Spleen (tissue), 11 donors: ENCODE results near the gene CNFN. TPM values are rescaled to one million over a fixed set of nuclear protein-coding genes. Genes with fewer than 3 reads are reported as not detected.

Experiments used
- DNase-seq: peaks from one replicate; pipeline ENCODE4 v3.0.0-alpha.2; 2020
- H3K27ac ChIP-seq, 8 donors: fragments of 200-600 bp; sonication (generic) in 7 of 8; 1 replicate in 4 of 8; 2 replicates in 4 of 8; pipeline versions ENCODE4 v1.5.0 to v1.8.0; 2016 to 2021; ENCODE audit warnings: inconsistent platforms in 4 of 8, mild to moderate bottlenecking in 4 of 8, moderate library complexity in 1 of 8
- H3K27me3 ChIP-seq, 7 donors: fragments of 200-600 bp; sonication (generic) in 6 of 7; replicated peaks in 1 of 7; 1 replicate in 4 of 7; 2 replicates in 3 of 7; pipeline versions ENCODE4 v1.5.0 to v1.8.0; 2016 to 2021; ENCODE audit warnings: inconsistent platforms in 3 of 7, mild to moderate bottlenecking in 1 of 7
- H3K36me3 ChIP-seq, 6 donors: fragments of 200-600 bp; sonication (generic) in 5 of 6; 1 replicate in 4 of 6; 2 replicates in 2 of 6; pipeline versions ENCODE4 v1.5.0 to v1.8.0; 2016 to 2021; ENCODE audit warnings: inconsistent platforms in 2 of 6
- H3K4me1 ChIP-seq, 6 donors: fragments of 200-600 bp; sonication (generic) in 5 of 6; 1 replicate in 3 of 6; 2 replicates in 3 of 6; pipeline versions ENCODE4 v1.5.0 to v1.8.0; 2016 to 2021; ENCODE audit warnings: inconsistent platforms in 3 of 6
- H3K4me3 ChIP-seq, 8 donors: fragments of 200-600 bp; sonication (generic) in 7 of 8; 1 replicate in 4 of 8; 2 replicates in 4 of 8; pipeline versions ENCODE4 v1.5.0 to v1.8.0; 2016 to 2021; ENCODE audit warnings: inconsistent platforms in 4 of 8, mild to moderate bottlenecking in 4 of 8, moderate library complexity in 2 of 8
- H3K9me3 ChIP-seq, 8 donors: fragments of 200-600 bp; sonication (generic) in 7 of 8; 1 replicate in 4 of 8; 2 replicates in 4 of 8; pipeline versions ENCODE4 v1.5.0 to v1.8.0; 2016 to 2021; ENCODE audit warnings: inconsistent platforms in 4 of 8
- POLR2A ChIP-seq, 3 donors: fragments of 450-650 bp; IDR thresholded peaks; one replicate each; pipeline ENCODE4 v1.5.1; 2017; ENCODE audit warnings: antibody characterized with exemption in 3 of 3, mild to moderate bottlenecking in 1 of 3
- POLR2AphosphoS5 ChIP-seq, 3 donors: sonication (generic); formaldehyde crosslinking; IDR thresholded peaks; one replicate each; pipeline ENCODE4 v1.5.1; 2017; ENCODE audit warnings: antibody characterized with exemption in 3 of 3
- WGBS, 5 donors: extraction: QIAGEN DNeasy Blood & Tissue Kit in 3 of 5; methylation state at CpG; one replicate each; pipeline versions ENCODE4 v1.1.5 to v1.1.7; 2013 to 2018; 5-methylcytosine and 5-hydroxymethylcytosine counted together
- intact Hi-C: fragments of 100-400 bp; cut with DNase I; formaldehyde crosslinking; loops from one replicate; pipeline ENCODE4 v1.15.0; 2023; ENCODE audit warnings: low total_unique reads
- polyA plus RNA-seq, 3 donors: library from polyadenylated mRNA; stranded (reverse); fragments of 200-250 nt; gene quantifications; one replicate each; pipeline ENCODE4 v1.2.1, GENCODE V29; 2013
- total RNA-seq, 7 donors: library from RNA; depleted of rRNA in 3 of 7; stranded (reverse); fragments of >200 nt in 3 of 7; fragmentation: NEBNext Ultra II Directional in 4 of 7; extraction: Animal tissue kit (Norgen Biotek cat#: 25700) in 4 of 7; gene quantifications; one replicate each; pipeline versions ENCODE4 v1.1.0 to v1.2.1, GENCODE V29; 2016 to 2021
- TF ChIP-seq, protein P1 (sequence below), 11 experiments: fragments of 200-600 bp in 7 of 11; fragments of 450-650 bp in 4 of 11; sonication (generic) in 4 of 11; IDR thresholded peaks in 8 of 11; conservative IDR thresholded peaks in 3 of 11; 1 replicate in 7 of 11; 2 replicates in 4 of 11; pipeline versions ENCODE4 v1.4.0 to v1.8.0; 2016 to 2021; ENCODE audit warnings: antibody characterized with exemption in 11 of 11, inconsistent platforms in 4 of 11, mild to moderate bottlenecking in 1 of 11
- donor health status: healthy with polysubstance abuse.
- donor health status: DM: no; HTN: no; CAD: no; lungs with moderate emphysema.
- donor health status: DM: no; HTN: no; CAD: no.
- donor health status: Bipolar disorder and iron deficiency.
- donor health status: healthy.
- donor health status: DM: no; HTN: no; CAD: no.
- donor health status: DM: yes; HTN: yes; CAD: no.

Gene CNFN
- total and polyA plus RNA-seq, 10 donors, result 0.80 to 16.8 (median 2.7) TPM; not detected in 2

DNA sequence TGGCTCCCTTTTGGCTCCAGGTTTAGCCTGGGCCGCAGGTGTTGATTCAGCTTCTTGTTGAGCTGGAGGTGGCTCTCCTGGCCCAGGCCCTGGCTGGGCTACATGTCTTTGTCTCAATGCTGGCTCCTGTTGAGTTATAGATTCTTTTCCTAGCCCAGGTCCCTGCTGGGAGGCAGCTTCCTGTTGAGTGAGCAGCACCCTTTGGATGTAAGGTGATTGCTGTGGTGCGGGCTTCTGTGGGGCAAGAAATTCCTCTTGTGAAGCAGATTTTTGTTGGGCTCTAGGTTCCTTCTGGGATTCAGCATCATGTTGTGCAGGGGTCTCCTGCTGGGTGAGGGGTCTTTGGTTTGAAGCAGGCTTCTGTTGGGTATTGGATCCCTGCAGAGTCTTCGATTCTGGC is 36.5 kb upstream of the CNFN start:
- Histone ChIP-seq H3K9me3 (no peaks in the 10 kb centered on the region), H3K4me1 (peaks cover 7 to 35% (median 28%) of the 10 kb centered on the region in 6 donors), H3K27ac (peak overlapping the region in 1 of 8 donors; percentile 2), H3K36me3 (no peaks in the 10 kb centered on the region), H3K4me3 (no peak overlapping the region), H3K27me3 (peaks cover 0 to 7% (median 0%) of the 10 kb centered on the region in 7 donors)
- DNase-seq, result no peak
- WGBS, 5 donors, result 85 to 98% (median 95%) methylated on average over 2 to 3 of the region's 3 CpGs
- intact Hi-C loops, result no loop called here
- TF ChIP-seq POLR2A (IDR thresholded peaks at IDR 0.05), result no peak
- TF ChIP-seq POLR2AphosphoS5 (IDR thresholded peaks at IDR 0.05), result no peak
- TF ChIP-seq, protein P1, sequence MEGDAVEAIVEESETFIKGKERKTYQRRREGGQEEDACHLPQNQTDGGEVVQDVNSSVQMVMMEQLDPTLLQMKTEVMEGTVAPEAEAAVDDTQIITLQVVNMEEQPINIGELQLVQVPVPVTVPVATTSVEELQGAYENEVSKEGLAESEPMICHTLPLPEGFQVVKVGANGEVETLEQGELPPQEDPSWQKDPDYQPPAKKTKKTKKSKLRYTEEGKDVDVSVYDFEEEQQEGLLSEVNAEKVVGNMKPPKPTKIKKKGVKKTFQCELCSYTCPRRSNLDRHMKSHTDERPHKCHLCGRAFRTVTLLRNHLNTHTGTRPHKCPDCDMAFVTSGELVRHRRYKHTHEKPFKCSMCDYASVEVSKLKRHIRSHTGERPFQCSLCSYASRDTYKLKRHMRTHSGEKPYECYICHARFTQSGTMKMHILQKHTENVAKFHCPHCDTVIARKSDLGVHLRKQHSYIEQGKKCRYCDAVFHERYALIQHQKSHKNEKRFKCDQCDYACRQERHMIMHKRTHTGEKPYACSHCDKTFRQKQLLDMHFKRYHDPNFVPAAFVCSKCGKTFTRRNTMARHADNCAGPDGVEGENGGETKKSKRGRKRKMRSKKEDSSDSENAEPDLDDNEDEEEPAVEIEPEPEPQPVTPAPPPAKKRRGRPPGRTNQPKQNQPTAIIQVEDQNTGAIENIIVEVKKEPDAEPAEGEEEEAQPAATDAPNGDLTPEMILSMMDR (IDR thresholded peaks at IDR 0.05 in 8 of 11, conservative IDR thresholded peaks at IDR 0.05 in 3 of 11), result no peak

DNA sequence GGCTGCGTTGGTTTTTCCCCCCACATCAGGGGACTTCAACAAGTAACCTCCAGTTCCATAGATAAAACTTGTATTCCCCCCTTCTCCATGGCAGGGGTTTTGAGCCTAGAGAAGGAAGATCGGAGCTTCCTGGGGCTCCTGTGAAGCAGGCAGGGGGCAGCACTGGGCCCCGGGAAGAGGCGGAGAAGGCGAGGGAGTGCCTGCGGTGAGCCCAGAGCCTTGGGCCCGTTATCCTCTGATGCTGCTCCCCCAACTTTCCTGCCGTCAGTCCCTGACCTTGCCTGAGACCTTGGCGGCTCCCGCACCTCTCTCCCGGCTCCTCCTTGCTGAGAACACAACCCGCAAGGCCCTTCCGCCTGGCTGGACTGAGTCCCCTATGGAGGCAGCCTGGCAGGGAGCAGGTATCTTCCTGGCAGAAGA is 34.6 kb upstream of the CNFN start:
- TF ChIP-seq POLR2AphosphoS5 (IDR thresholded peaks at IDR 0.05) (no peak), POLR2A (IDR thresholded peaks at IDR 0.05) (no peak)
- TF ChIP-seq, protein P1 (IDR thresholded peaks at IDR 0.05 in 8 of 11, conservative IDR thresholded peaks at IDR 0.05 in 3 of 11), result peak in 3 of 11 experiments; percentile 32 to 44 (median 34)
- intact Hi-C loops, result no loop called here

DNA sequence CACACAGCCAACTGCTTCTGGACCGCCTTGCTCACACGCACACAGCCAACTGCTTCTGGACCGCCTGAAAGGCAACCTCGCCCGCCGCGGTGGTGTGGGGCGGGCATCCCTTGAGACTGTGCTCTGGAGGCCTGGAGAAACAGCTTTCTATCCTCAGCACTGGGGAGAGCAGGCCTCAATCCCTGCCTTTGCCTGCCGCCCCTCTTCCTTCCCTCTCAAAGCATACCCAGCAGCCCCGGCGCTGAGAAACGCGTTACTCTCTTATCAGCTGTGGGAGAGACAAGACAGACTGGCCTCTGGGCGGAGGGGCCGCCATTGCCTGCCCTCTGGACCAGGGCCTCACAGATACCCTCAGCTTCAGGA is 34.2 kb upstream of the CNFN start:
- Histone ChIP-seq H3K27me3 (peaks cover 0 to 7% (median 0%) of the 10 kb centered on the region in 7 donors), H3K27ac (peak overlapping the region in 5 of 8 donors; percentile 20 to 92 (median 90)), H3K36me3 (peaks cover 0 to 1% (median 0%) of the 10 kb centered on the region in 6 donors), H3K4me1 (peaks cover 24 to 58% (median 49%) of the 10 kb centered on the region in 6 donors), H3K4me3 (peak overlapping the region; percentile 46 to 98 (median 85)), H3K9me3 (no peaks in the 10 kb centered on the region)
- DNase-seq, result peak; percentile 79
- no peak for TF ChIP-seq POLR2A (IDR thresholded peaks at IDR 0.05)
- TF ChIP-seq, protein P1 (IDR thresholded peaks at IDR 0.05 in 8 of 11, conservative IDR thresholded peaks at IDR 0.05 in 3 of 11), result no peak
- TF ChIP-seq POLR2AphosphoS5 (IDR thresholded peaks at IDR 0.05), result no peak
- 74 to 81% (median 75%) methylated on average over 7 to 15 of the region's 15 CpGs for WGBS, 5 donors
- intact Hi-C loops, result no loop called here

More for the DNA sequence above, 34.6 kb upstream of the CNFN start:
- peak overlapping the region in 4 of 8 donors; percentile 20 to 92 (median 90) for H3K27ac ChIP-seq
- no peak overlapping the region for H3K4me3 ChIP-seq
- peaks cover 24 to 54% (median 45%) of the 10 kb centered on the region in 6 donors for H3K4me1 ChIP-seq
- DNase-seq, result peak; percentile 78
- 51 to 73% (median 72%) methylated on average over 13 of the region's 13 CpGs for WGBS, 5 donors
- peaks cover 0 to 7% (median 0%) of the 10 kb centered on the region in 7 donors for H3K27me3 ChIP-seq
- H3K9me3 ChIP-seq, result no peaks in the 10 kb centered on the region
- H3K36me3 ChIP-seq, result no peaks in the 10 kb centered on the region

DNA sequence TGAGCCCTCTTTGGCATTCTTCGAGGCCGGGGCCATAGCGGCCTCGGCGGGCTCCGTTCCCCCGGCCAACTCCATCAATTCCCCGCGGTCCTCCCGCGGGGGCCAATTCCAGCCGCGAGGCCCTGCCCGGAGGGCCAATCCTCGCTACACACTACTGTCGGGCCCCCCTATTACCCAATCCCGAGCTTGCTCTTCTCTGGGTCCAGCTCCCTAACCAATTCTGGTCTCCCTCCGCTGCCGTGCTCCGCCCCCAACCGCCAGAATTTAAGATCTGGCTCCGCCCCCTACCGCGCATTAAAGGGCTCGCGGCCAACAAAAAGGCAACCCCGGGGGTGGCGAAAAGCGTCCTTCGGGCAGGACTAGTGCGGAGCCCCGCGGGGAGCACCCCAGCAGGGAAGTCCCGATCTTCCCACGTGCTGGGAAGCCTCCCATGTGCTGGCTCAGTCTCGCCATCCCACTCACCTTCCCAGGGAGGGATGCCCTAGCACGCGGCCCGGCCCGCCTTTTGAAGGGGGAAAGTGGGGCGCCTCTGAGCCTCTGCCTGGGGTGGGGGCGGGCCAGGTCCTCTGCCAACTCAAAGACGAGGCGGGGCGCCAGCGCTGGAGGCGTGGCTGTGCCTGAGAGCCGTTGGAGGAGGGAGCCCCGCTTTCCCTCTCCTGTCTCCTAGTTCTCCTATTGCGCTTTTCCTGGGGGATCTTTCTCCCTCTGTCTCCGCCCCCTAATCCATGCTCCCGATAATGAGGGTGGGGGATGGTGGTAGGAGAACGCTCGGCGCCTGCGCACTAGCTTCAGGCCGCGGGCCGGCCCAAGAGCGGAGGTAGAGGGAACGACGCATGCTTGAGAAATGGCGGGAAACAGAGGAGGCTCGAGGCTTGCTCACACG is 33.6 kb upstream of the CNFN start:
- H3K4me3 ChIP-seq, result peak overlapping the region; percentile 46 to 98 (median 85)
- peaks cover 24 to 65% (median 51%) of the 10 kb centered on the region in 6 donors for H3K4me1 ChIP-seq
- peaks cover 0 to 4% (median 0%) of the 10 kb centered on the region in 6 donors for H3K36me3 ChIP-seq
- H3K27ac ChIP-seq, result peak overlapping the region; percentile 43 to 92 (median 90)
- TF ChIP-seq POLR2A (IDR thresholded peaks at IDR 0.05) (peak in 2 of 3 donors; percentile 59 to 80), POLR2AphosphoS5 (IDR thresholded peaks at IDR 0.05) (peak; percentile 90 to 96 (median 92))
- TF ChIP-seq, protein P1 (IDR thresholded peaks at IDR 0.05 in 8 of 11, conservative IDR thresholded peaks at IDR 0.05 in 3 of 11), result peak in 4 of 11 experiments; percentile 16 to 37 (median 22)
- peaks cover 0 to 7% (median 0%) of the 10 kb centered on the region in 7 donors for H3K27me3 ChIP-seq
- intact Hi-C loops, result no loop called here
- no peaks in the 10 kb centered on the region for H3K9me3 ChIP-seq
- peak; percentile 96 for DNase-seq
- 2 to 6% (median 5%) methylated on average over 50 to 65 of the region's 65 CpGs for WGBS, 5 donors
